Nephron progenitor cell (in vitro differentiated cells): ENCODE data around the gene CASP5.

Experiments
- DNase-seq: peaks from one replicate; pipeline ENCODE4 v3.0.0; 2021
- H3K27ac Mint-ChIP-seq: 2 replicates; pipeline ENCODE4 v1.8.0; 2021; ENCODE audit warnings: mild to moderate bottlenecking, moderate library complexity, mixed read lengths
- H3K27me3 Mint-ChIP-seq: 2 replicates; pipeline ENCODE4 v1.8.0; 2021; ENCODE audit warnings: mild to moderate bottlenecking, low read depth, mixed read lengths; ENCODE audit not compliant: poor library complexity
- H3K36me3 Mint-ChIP-seq: 2 replicates; pipeline ENCODE4 v1.8.0; 2021; ENCODE audit warnings: low read depth, mixed read lengths
- H3K4me1 Mint-ChIP-seq: 2 replicates; pipeline ENCODE4 v1.8.0; 2021; ENCODE audit warnings: mixed read lengths
- H3K4me3 Mint-ChIP-seq: 2 replicates; pipeline ENCODE4 v1.8.0; 2021; ENCODE audit warnings: mild to moderate bottlenecking, moderate library complexity, mixed read lengths
- H3K9me3 Mint-ChIP-seq: 2 replicates; pipeline ENCODE4 v1.8.0; 2021; ENCODE audit warnings: mild to moderate bottlenecking, moderate library complexity, mixed read lengths
- CTCF ChIP-seq: fragments of 200-600 bp; sonication (generic); IDR thresholded peaks from 2 replicates; pipeline ENCODE4 v1.5.0; 2021; ENCODE audit warnings: antibody characterized with exemption

CASP5 gene

GRCh38 chr11:105024394-105024793 is 1.4 kb upstream of the CASP5 start:
- Mint-ChIP-seq H3K36me3 (no peaks in the 10 kb centered on the region), H3K4me1 (no peaks in the 10 kb centered on the region), H3K27me3 (no peaks in the 10 kb centered on the region), H3K9me3 (peaks cover 19% of the 10 kb centered on the region), H3K27ac (no peak overlapping the region), H3K4me3 (no peak overlapping the region)
- no peak for TF ChIP-seq CTCF
- no peak for DNase-seq

- Mint-ChIP-seq H3K4me3 (no peak overlapping the region), H3K4me1 (no peaks in the 10 kb centered on the region), H3K9me3 (peaks cover 19% of the 10 kb centered on the region), H3K27me3 (no peaks in the 10 kb centered on the region), H3K27ac (no peak overlapping the region), H3K36me3 (no peaks in the 10 kb centered on the region)
- DNase-seq = no peak
- no peak for TF ChIP-seq CTCF
Observed at GRCh38 chr11:105022527-105022926, 441 bp downstream of the CASP5 start.

DNA sequence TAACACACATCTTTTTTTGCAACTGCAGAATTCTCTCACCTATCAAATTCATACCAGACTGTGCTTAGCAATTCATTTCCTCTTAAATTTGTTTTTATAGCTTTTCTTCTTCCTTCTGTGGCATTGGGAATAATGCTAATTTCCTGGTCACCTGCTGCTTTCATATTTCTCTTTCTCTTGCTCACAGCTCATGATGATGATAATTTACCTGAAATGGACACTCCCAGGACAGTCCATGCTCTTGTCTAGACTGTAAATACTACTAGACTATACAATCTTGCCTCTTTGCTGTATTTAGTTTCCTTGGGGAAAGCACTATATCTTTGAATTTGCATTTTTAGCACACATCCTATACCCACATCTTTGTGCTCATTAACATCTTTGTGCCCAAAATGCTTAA is 15.5 kb downstream of the CASP5 start:
- Mint-ChIP-seq H3K36me3 (no peaks in the 10 kb centered on the region), H3K4me1 (no peaks in the 10 kb centered on the region), H3K27me3 (peaks cover 4% of the 10 kb centered on the region), H3K27ac (no peak overlapping the region), H3K4me3 (no peak overlapping the region), H3K9me3 (no peaks in the 10 kb centered on the region)
- DNase-seq = no peak
- TF ChIP-seq CTCF = no peak

DNA sequence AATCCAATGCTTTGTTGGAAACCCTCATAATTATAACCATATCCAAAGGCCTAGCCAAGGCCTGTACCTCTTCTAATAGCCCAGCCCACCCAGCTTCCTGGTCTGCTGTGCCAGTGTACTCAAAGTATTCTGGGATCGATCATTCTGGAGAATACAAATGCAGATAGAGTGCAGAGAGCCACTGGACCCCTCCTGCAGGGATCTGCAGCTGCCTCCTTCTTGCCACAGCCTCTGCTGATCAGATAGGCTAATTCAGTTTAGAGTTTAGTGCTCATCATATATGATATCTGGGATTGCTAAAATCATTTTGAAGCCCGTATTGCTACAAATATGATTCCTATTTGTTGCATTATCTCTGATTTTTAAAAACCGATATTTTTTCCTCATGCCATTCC is 17.5 kb downstream of the CASP5 start:
- no peak for DNase-seq
- Mint-ChIP-seq H3K27ac (no peak overlapping the region), H3K27me3 (no peaks in the 10 kb centered on the region), H3K36me3 (no peaks in the 10 kb centered on the region), H3K9me3 (no peaks in the 10 kb centered on the region), H3K4me1 (no peaks in the 10 kb centered on the region), H3K4me3 (no peak overlapping the region)
- TF ChIP-seq CTCF = no peak

DNA sequence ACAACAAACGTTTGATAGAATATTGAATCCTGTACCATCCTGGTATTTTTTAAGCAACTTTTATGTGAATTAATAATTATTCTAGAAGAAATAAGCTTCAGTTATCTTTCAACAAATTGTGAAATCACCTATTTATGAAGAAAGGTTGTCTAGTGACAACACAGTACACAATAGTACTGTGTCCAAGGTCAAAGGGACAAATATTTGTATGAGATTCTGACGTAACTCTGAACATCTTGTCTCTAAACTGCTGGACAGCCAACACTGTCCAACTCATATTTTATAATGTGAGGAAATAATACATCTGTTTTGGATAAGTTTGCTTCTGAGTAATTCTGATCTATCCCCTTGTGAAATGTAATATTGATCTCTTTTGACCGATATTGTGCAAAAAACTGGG is 18.9 kb downstream of the CASP5 start:
- Mint-ChIP-seq H3K36me3 (no peaks in the 10 kb centered on the region), H3K27ac (no peak overlapping the region), H3K9me3 (no peaks in the 10 kb centered on the region), H3K4me3 (no peak overlapping the region), H3K27me3 (no peaks in the 10 kb centered on the region), H3K4me1 (no peaks in the 10 kb centered on the region)
- no peak for DNase-seq
- TF ChIP-seq CTCF = no peak

- no peak overlapping the region for H3K4me3 Mint-ChIP-seq
- no peaks in the 10 kb centered on the region for H3K4me1 Mint-ChIP-seq
- no peaks in the 10 kb centered on the region for H3K36me3 Mint-ChIP-seq
- DNase-seq = no peak
- no peak for TF ChIP-seq CTCF
- no peaks in the 10 kb centered on the region for H3K27me3 Mint-ChIP-seq
- no peaks in the 10 kb centered on the region for H3K9me3 Mint-ChIP-seq
- H3K27ac Mint-ChIP-seq = no peak overlapping the region
Observed at GRCh38 chr11:105003151-105003550, 19.8 kb downstream of the CASP5 start.
